ENCODE results near the gene OXSR1. TPM values are rescaled to one million over a fixed set of nuclear protein-coding genes. Genes with fewer than 3 reads are reported as not detected.
A peak's percentile ranks its signal among the peaks of the same experiment; 100 is the strongest.

The OXSR1 gene
- total RNA-seq, 1 experiment from 2014 or later = 35.1 TPM

- BruUV-seq (replicated peaks) = no TSS peak
- Histone ChIP-seq H3K27ac (ENCODE audit: low read depth, low read length) (peak within 1 kb of the TSS; percentile 67), H3K9ac (ENCODE audit: low read length) (peak within 1 kb of the TSS; percentile 65), H3K79me2 (ENCODE audit: insufficient read depth, low read length) (peaks cover 12% of the 10 kb centered on the region), H2AFZ (ENCODE audit: low read depth, low read length, poor library complexity, severe bottlenecking) (peak within 1 kb of the TSS; percentile 91), H3K4me2 (ENCODE audit: low read length) (peak within 1 kb of the TSS; percentile 91), H4K20me1 (ENCODE audit: insufficient read depth) (no peaks in the 10 kb centered on the region), H3K9me2 (ENCODE audit: insufficient read depth) (no peaks in the 10 kb centered on the region), H3K9me3 (ENCODE audit: control insufficient read depth in 1 of 2, insufficient read depth in 1 of 2, low read depth in 1 of 2, low read length in 2 of 2) (no peaks in the 10 kb centered on the region), H3K4me1 (ENCODE audit: control insufficient read depth in 1 of 2, insufficient read depth in 2 of 2, low read length in 2 of 2) (peaks cover 25 to 62% of the 10 kb centered on the region in 2 experiments), H3K36me3 (ENCODE audit: control insufficient read depth in 1 of 2, insufficient read depth in 2 of 2, low read length in 2 of 2) (peaks cover 0 to 4% of the 10 kb centered on the region in 2 experiments; a peak in 1 of 4 replicates), H3K27me3 (ENCODE audit: insufficient read depth, low read length) (no peaks in the 10 kb centered on the region), H3K4me3 (replicated peaks in 1 of 2; ENCODE audit: low read depth in 1 of 2, low read length in 2 of 2) (peak within 1 kb of the TSS; percentile 87 to 91)
- POLR2A ChIA-PET = interaction anchor here (0.6 to 1.1 kb wide), 2 partner anchors 26 to 109 kb away, joined by 3 read pairs; partner anchors contain the start of genes OXSR1 and PLCD1
- intact Hi-C loops (cut with micrococcal nuclease) = loop anchor here (10.0 kb wide), 1 partner anchor 316 kb away; the partner anchor contains the start of gene ACVR2B
- no peak for TF ChIP-seq CTCF (IDR thresholded peaks at IDR 0.05 in 2 of 3, conservative IDR thresholded peaks at IDR 0.05 in 1 of 3; ENCODE audit: borderline replicate concordance in 1 of 3, insufficient read depth in 1 of 3, low read depth in 2 of 3, low read length in 2 of 3)
- TF ChIP-seq EZH2 (IDR thresholded peaks at IDR 0.05) = no peak
- TF ChIP-seq EZH2phosphoT487 (IDR thresholded peaks at IDR 0.05; ENCODE audit: borderline replicate concordance) = no peak
- TF ChIP-seq ZFX (IDR thresholded peaks at IDR 0.05) = peak; percentile 38; the same call in 1 of the 2 replicates
- TF ChIP-seq ZBTB33 (IDR thresholded peaks at IDR 0.05; ENCODE audit: extremely low read depth, insufficient replicate concordance, low read length) = no peak
- TF ChIP-seq FOSL1 (IDR thresholded peaks at IDR 0.05; ENCODE audit: low read depth) = no peak
- no peak for TF ChIP-seq TCF7L2 (IDR thresholded peaks at IDR 0.05; ENCODE audit: borderline replicate concordance, extremely low read depth, insufficient read depth, insufficient read length)
- TF ChIP-seq POLR2A (IDR thresholded peaks at IDR 0.05; ENCODE audit: borderline replicate concordance, extremely low read depth, insufficient read depth, insufficient read length) = peak; percentile 74
- TF ChIP-seq EGR1 (IDR thresholded peaks at IDR 0.05; ENCODE audit: low read depth) = no peak
- TF ChIP-seq RAD21 (IDR thresholded peaks at IDR 0.05; ENCODE audit: low read depth) = no peak
- TF ChIP-seq ATF3 (IDR thresholded peaks at IDR 0.05) = no peak
- TF ChIP-seq MAX (IDR thresholded peaks at IDR 0.05) = no peak
- TF ChIP-seq YY1 (IDR thresholded peaks at IDR 0.05; ENCODE audit: extremely low read depth, insufficient replicate concordance, low read depth, low read length) = peak; percentile 43
- TF ChIP-seq SRF (IDR thresholded peaks at IDR 0.05; ENCODE audit: low read depth) = no peak
- TF ChIP-seq CBX3 (IDR thresholded peaks at IDR 0.05; ENCODE audit: low read depth) = no peak
- peak; percentile 80 for TF ChIP-seq POLR2AphosphoS5 (IDR thresholded peaks at IDR 0.05; ENCODE audit: low read depth, low read length)
- CTCF ChIA-PET = no interaction called here
- peak; percentile 25 for ATAC-seq
- no peak for DNase-seq (ENCODE audit: low read depth, low spot score)
- RAD21 ChIA-PET (ENCODE audit: low non-redundant PET in 1 of 2, low total read pairs in 2 of 2, uncharacterized antibody in 2 of 2, unreplicated experiment in 2 of 2) = no interaction called here
These were observed 26.8 kb upstream of the OXSR1 start, which contains the start of gene MYD88 for GRCh38 chr3:38138349-38139190. MYD88 (plus strand) TSS chr3:38138661; CDS start chr3:38138701, 40 bp downstream.

Data from HCT116 (cell line).